HG02870 (cell line): ENCODE measurements around the gene RAB11FIP2.
A peak's percentile ranks its signal among the peaks of the same experiment; 100 is the strongest.
"Not testable (repeated sequence)": the region's sequence is repeated elsewhere in the genome, so short reads cannot be mapped to it uniquely, and the experiment has no call there.

ENCODE experiments used
- ATAC-seq: cut with Tn5 transposase; IDR thresholded peaks from one replicate; pipeline ENCODE4 v1.9.1; 2021; ENCODE audit warnings: mild to moderate bottlenecking, moderate library complexity; ENCODE audit not compliant: unreplicated experiment

RAB11FIP2 gene

GRCh38 chr10:118046395-118047156, at the start of gene RAB11FIP2:
Gene RAB11FIP2, minus strand, starts transcription at chr10:118046941. Its CDS starts 778 bp downstream, at chr10:118046163.
- ATAC-seq = peak; percentile 94

GRCh38 chr10:118096022-118096421, 49.3 kb upstream of the RAB11FIP2 start:
- no peak for ATAC-seq

GRCh38 chr10:118092209-118092608, 45.5 kb upstream of the RAB11FIP2 start:
- ATAC-seq = no peak

GRCh38 chr10:118080817-118081216, 34.1 kb upstream of the RAB11FIP2 start:
- ATAC-seq = no peak

- ATAC-seq = no peak
Measured at GRCh38 chr10:118076705-118077104, 30.0 kb upstream of the RAB11FIP2 start.

- no peak for ATAC-seq
Measured at GRCh38 chr10:118072840-118073239, 26.1 kb upstream of the RAB11FIP2 start.

GRCh38 chr10:118067389-118067788, 20.6 kb upstream of the RAB11FIP2 start:
- not testable (repeated sequence) for ATAC-seq

GRCh38 chr10:118062798-118063238, 16.1 kb upstream of the RAB11FIP2 start:
- no peak for ATAC-seq

- no peak for ATAC-seq
Measured at GRCh38 chr10:118058371-118058770, 11.6 kb upstream of the RAB11FIP2 start.

- no peak for ATAC-seq
Measured at GRCh38 chr10:118057361-118057760, 10.6 kb upstream of the RAB11FIP2 start.

GRCh38 chr10:118054383-118054782, 7.6 kb upstream of the RAB11FIP2 start:
- ATAC-seq = no peak

GRCh38 chr10:118052816-118053215, 6.1 kb upstream of the RAB11FIP2 start:
- no peak for ATAC-seq

GRCh38 chr10:118047880-118048279, 1.1 kb upstream of the RAB11FIP2 start:
- ATAC-seq = no peak

- peak; percentile 19 for ATAC-seq
Measured at GRCh38 chr10:118047157-118047719, 497 bp upstream of the RAB11FIP2 start.

GRCh38 chr10:118045837-118046394, 825 bp downstream of the RAB11FIP2 start:
- ATAC-seq = peak; percentile 22

- no peak for ATAC-seq
Measured at GRCh38 chr10:118045158-118045836, 1.4 kb downstream of the RAB11FIP2 start.

- no peak for ATAC-seq
Measured at GRCh38 chr10:118042827-118043242, 3.9 kb downstream of the RAB11FIP2 start.

- ATAC-seq = no peak
Measured at GRCh38 chr10:118042336-118042735, 4.4 kb downstream of the RAB11FIP2 start.

- no peak for ATAC-seq
Measured at GRCh38 chr10:118041316-118041715, 5.4 kb downstream of the RAB11FIP2 start.

GRCh38 chr10:118036281-118036875, 10.4 kb downstream of the RAB11FIP2 start:
- no peak for ATAC-seq

- ATAC-seq = no peak
Measured at GRCh38 chr10:118035354-118036005, 11.3 kb downstream of the RAB11FIP2 start.
